DND-41 (cell line): Measurements from ENCODE around the gene PILRB.

ENCODE experiments used
- ATAC-seq: fragments of 200-7000 bp; cut with Tn5 transposase; 3 replicates; pipeline ENCODE4 v1.9.1; 2021; ENCODE audit warnings: low read depth; ENCODE audit not compliant: insufficient read depth
- DNase-seq: peaks from one replicate; pipeline ENCODE4 v3.0.0-alpha.2; 2020
- H2AFZ ChIP-seq: 2 replicates; pipeline ENCODE4 v1.6.0; 2012; ENCODE audit warnings: low read depth, low read length
- H3K27ac ChIP-seq: 2 replicates; pipeline ENCODE4 v1.5.1; 2012; ENCODE audit warnings: low read length, inconsistent platforms
- H3K27me3 ChIP-seq: fragments of 200-600 bp; sonication (generic); 2 replicates; pipeline ENCODE4 v1.6.0; 2012; ENCODE audit warnings: low read length, mild to moderate bottlenecking, inconsistent platforms; ENCODE audit not compliant: insufficient read depth, poor library complexity
- H3K36me3 ChIP-seq: 2 replicates; pipeline ENCODE4 v1.5.1; 2012; ENCODE audit warnings: low read length, inconsistent platforms; ENCODE audit not compliant: insufficient read depth
- H3K4me1 ChIP-seq: 2 replicates; pipeline ENCODE4 v1.5.1; 2012; ENCODE audit warnings: mild to moderate bottlenecking, low read length; ENCODE audit not compliant: insufficient read depth
- H3K4me2 ChIP-seq: 2 replicates; pipeline ENCODE4 v1.6.0; 2012; ENCODE audit warnings: mild to moderate bottlenecking, moderate library complexity, low read length, inconsistent platforms; ENCODE audit not compliant: insufficient read depth
- H3K4me3 ChIP-seq, 2 experiments: fragments of 200-600 bp in 1 of 2; shearing (Covaris generic) in 1 of 2; 2 replicates each; pipeline ENCODE4 v1.5.1; 2012 to 2016; ENCODE audit warnings: inconsistent platforms in 2 of 2, low read length in 2 of 2, mild to moderate bottlenecking in 2 of 2, low read depth in 1 of 2, moderate library complexity in 1 of 2
- H3K79me2 ChIP-seq: 2 replicates; pipeline ENCODE4 v1.6.0; 2012; ENCODE audit warnings: low read length, inconsistent platforms; ENCODE audit not compliant: insufficient read depth
- H3K9ac ChIP-seq: 2 replicates; pipeline ENCODE4 v1.6.0; 2012; ENCODE audit warnings: low read depth, mild to moderate bottlenecking, inconsistent platforms, low read length, moderate library complexity
- H3K9me3 ChIP-seq: 2 replicates; pipeline ENCODE4 v1.5.1; 2012; ENCODE audit warnings: low read length, moderate library complexity, mild to moderate bottlenecking, inconsistent platforms; ENCODE audit not compliant: insufficient read depth, severe bottlenecking
- H4K20me1 ChIP-seq: 2 replicates; pipeline ENCODE4 v1.6.0; 2012; ENCODE audit warnings: low read length; ENCODE audit not compliant: insufficient read depth
- CTCF ChIP-seq: IDR thresholded peaks from 2 replicates; pipeline ENCODE4 v1.5.1; 2012; ENCODE audit warnings: borderline replicate concordance, low read length, moderate library complexity, mild to moderate bottlenecking; ENCODE audit not compliant: poor library complexity, severe bottlenecking; ENCODE audit errors: extremely low read depth
- EZH2 ChIP-seq: IDR thresholded peaks from 3 replicates; pipeline ENCODE4 v1.6.1; 2012; ENCODE audit warnings: borderline replicate concordance, low read depth, mild to moderate bottlenecking, moderate library complexity, low read length, inconsistent platforms; ENCODE audit not compliant: severe bottlenecking

The PILRB gene

GRCh38 chr7:100402241-100402640, 44.3 kb downstream of the PILRB start:
- DNase-seq: no peak
- H3K4me3 ChIP-seq: no peak overlapping the region
- H3K4me2 ChIP-seq: no peak overlapping the region
- no peak overlapping the region for H3K9ac ChIP-seq
- ATAC-seq: no peak
- TF ChIP-seq EZH2 (no peak), CTCF (no peak)
- no peaks in the 10 kb centered on the region for H3K9me3 ChIP-seq
- no peaks in the 10 kb centered on the region for H4K20me1 ChIP-seq
- no peak overlapping the region for H2AFZ ChIP-seq
- H3K27me3 ChIP-seq: no peaks in the 10 kb centered on the region
- no peaks in the 10 kb centered on the region for H3K36me3 ChIP-seq
- no peak overlapping the region for H3K27ac ChIP-seq
- peaks cover 9% of the 10 kb centered on the region for H3K4me1 ChIP-seq
- no peaks in the 10 kb centered on the region for H3K79me2 ChIP-seq

- H3K4me2 ChIP-seq: no peak overlapping the region
- no peaks in the 10 kb centered on the region for H3K9me3 ChIP-seq
- no peaks in the 10 kb centered on the region for H3K4me1 ChIP-seq
- H2AFZ ChIP-seq: no peak overlapping the region
- no peak overlapping the region for H3K9ac ChIP-seq
- ATAC-seq: no peak
- no peak overlapping the region for H3K4me3 ChIP-seq
- no peaks in the 10 kb centered on the region for H3K36me3 ChIP-seq
- no peak for TF ChIP-seq CTCF
- no peak for TF ChIP-seq EZH2
- peaks cover 3% of the 10 kb centered on the region for H3K27me3 ChIP-seq
- no peaks in the 10 kb centered on the region for H3K79me2 ChIP-seq
- no peak for DNase-seq
- H4K20me1 ChIP-seq: no peaks in the 10 kb centered on the region
- no peak overlapping the region for H3K27ac ChIP-seq
Observed at GRCh38 chr7:100406767-100407166, 48.9 kb downstream of the PILRB start.

- H3K79me2 ChIP-seq: no peaks in the 10 kb centered on the region
- H3K9ac ChIP-seq: no peak overlapping the region
- peaks cover 3% of the 10 kb centered on the region for H3K27me3 ChIP-seq
- H3K9me3 ChIP-seq: no peaks in the 10 kb centered on the region
- no peak overlapping the region for H3K4me2 ChIP-seq
- H2AFZ ChIP-seq: no peak overlapping the region
- no peak overlapping the region for H3K4me3 ChIP-seq
- DNase-seq: peak; percentile 36
- peak; percentile 90 for ATAC-seq
- H4K20me1 ChIP-seq: no peaks in the 10 kb centered on the region; the same call in 1 of the 2 replicates
- no peak overlapping the region for H3K27ac ChIP-seq
- H3K36me3 ChIP-seq: no peaks in the 10 kb centered on the region
- TF ChIP-seq CTCF (peak; percentile 69), EZH2 (no peak)
- H3K4me1 ChIP-seq: no peaks in the 10 kb centered on the region
Observed at GRCh38 chr7:100407285-100408180, 49.6 kb downstream of the PILRB start.
